HCT116 (cell line): ENCODE measurements around the gene SAPCD2. TPM values are rescaled to one million over a fixed set of nuclear protein-coding genes. Genes with fewer than 3 reads are reported as not detected.

ENCODE experiments used
- ATAC-seq: fragments of 200-7000 bp; cut with Tn5 transposase; 2 replicates; pipeline ENCODE4 v1.9.1; 2020; ENCODE audit warnings: mild to moderate bottlenecking, moderate library complexity
- BruUV-seq: library from RNA; stranded (reverse); fragments of 400-500 nt; replicated peaks from 2 replicates; lab custom pipeline; 2021; lab: Mats Ljungman, UMichigan
- CTCF ChIA-PET: fragments of 300-600 bp; sonication (Branson Sonifier 250); formaldehyde crosslinking; loops from one replicate; lab custom pipeline; 2021; ENCODE audit warnings: antibody characterized with exemption; lab: Charles Lee
- POLR2A ChIA-PET: fragments of 300-600, 350-600 bp; sonication (Branson Sonifier 250); formaldehyde crosslinking; loops from one replicate; lab custom pipeline; 2021; ENCODE audit warnings: antibody characterized with exemption; lab: Charles Lee
- RAD21 ChIA-PET, 2 experiments: fragments of 300-600 bp; sonication (Branson Sonifier 250); formaldehyde crosslinking; loops; one replicate each; lab custom pipeline; 2023; ENCODE audit warnings: low total read pairs in 2 of 2; ENCODE audit not compliant: uncharacterized antibody in 2 of 2, unreplicated experiment in 2 of 2, low non-redundant PET in 1 of 2; lab: Charles Lee
- DNase-seq: peaks from one replicate; pipeline ENCODE4 v3.0.0-alpha.2; 2010; ENCODE audit warnings: low read depth, low spot score
- H2AFZ ChIP-seq: fragments of 200-600 bp; shearing (Covaris generic), sonication (generic); 2 replicates; pipeline ENCODE4 v1.6.1; 2017; ENCODE audit warnings: low read depth, mixed run types, mixed read lengths, antibody characterized with exemption, low read length; ENCODE audit not compliant: poor library complexity, severe bottlenecking
- H3K27ac ChIP-seq: 2 replicates; pipeline ENCODE4 v1.5.1; 2012; ENCODE audit warnings: low read depth, low read length
- H3K27me3 ChIP-seq: fragments of 200-600 bp; sonication (generic); 2 replicates; pipeline ENCODE4 v1.6.1; 2016; ENCODE audit warnings: mixed run types, low read length, mixed read lengths; ENCODE audit not compliant: insufficient read depth
- H3K36me3 ChIP-seq, 2 experiments: fragments of 200-500 bp in 1 of 2; fragments of 200-600 bp in 1 of 2; sonication (Bioruptor generic) in 1 of 2; sonication (generic) in 1 of 2; 2 replicates each; pipeline versions ENCODE4 v1.5.1 to v1.6.1; 2014 to 2016; ENCODE audit warnings: low read length in 2 of 2, inconsistent platforms in 1 of 2, mixed read lengths in 1 of 2, mixed run types in 1 of 2; ENCODE audit not compliant: insufficient read depth in 2 of 2, control insufficient read depth in 1 of 2
- H3K4me1 ChIP-seq, 2 experiments: fragments of 200-600 bp in 1 of 2; sonication (generic) in 1 of 2; 2 replicates each; pipeline versions ENCODE4 v1.5.1 to v1.6.1; 2012 to 2017; ENCODE audit warnings: low read length in 2 of 2, inconsistent platforms in 1 of 2, mild to moderate bottlenecking in 1 of 2, mixed read lengths in 1 of 2, mixed run types in 1 of 2, moderate library complexity in 1 of 2; ENCODE audit not compliant: insufficient read depth in 2 of 2, control insufficient read depth in 1 of 2
- H3K4me2 ChIP-seq: fragments of 200-600 bp; sonication (generic); 2 replicates; pipeline ENCODE4 v1.6.1; 2017; ENCODE audit warnings: mixed run types, low read length, mixed read lengths
- H3K4me3 ChIP-seq, 2 experiments: fragments of 200-600 bp in 1 of 2; sonication (generic) in 1 of 2; replicated peaks in 1 of 2; 2 replicates each; pipeline ENCODE4 v1.5.1; 2011 to 2016; ENCODE audit warnings: low read length in 2 of 2, control low read depth in 1 of 2, low read depth in 1 of 2, mild to moderate bottlenecking in 1 of 2, mixed read lengths in 1 of 2, mixed run types in 1 of 2
- H3K79me2 ChIP-seq: fragments of 200-600 bp; sonication (generic); 2 replicates; pipeline ENCODE4 v1.6.1; 2017; ENCODE audit warnings: mild to moderate bottlenecking, mixed run types, low read length, moderate library complexity, mixed read lengths; ENCODE audit not compliant: insufficient read depth
- H3K9ac ChIP-seq: fragments of 200-600 bp; sonication (generic); 2 replicates; pipeline ENCODE4 v1.6.1; 2016; ENCODE audit warnings: low read length, mixed read lengths
- H3K9me2 ChIP-seq: fragments of 200-600 bp; sonication (generic), shearing (Covaris generic); 2 replicates; pipeline ENCODE4 v1.6.1; 2017; ENCODE audit warnings: mixed run types, mild to moderate bottlenecking, moderate library complexity; ENCODE audit not compliant: insufficient read depth
- H3K9me3 ChIP-seq, 2 experiments: fragments of 200-500 bp in 1 of 2; fragments of 200-600 bp in 1 of 2; sonication (Bioruptor generic) in 1 of 2; sonication (generic) in 1 of 2; 2 replicates each; pipeline ENCODE4 v1.6.1; 2014 to 2017; ENCODE audit warnings: low read length in 2 of 2, mixed read lengths in 2 of 2, inconsistent platforms in 1 of 2, low read depth in 1 of 2, mild to moderate bottlenecking in 1 of 2, mixed run types in 1 of 2, moderate library complexity in 1 of 2; ENCODE audit not compliant: control insufficient read depth in 1 of 2, insufficient read depth in 1 of 2
- H4K20me1 ChIP-seq: fragments of 200-600 bp; sonication (generic), shearing (Covaris generic); 2 replicates; pipeline ENCODE4 v1.6.1; 2017; ENCODE audit warnings: mixed run types, mild to moderate bottlenecking, moderate library complexity; ENCODE audit not compliant: insufficient read depth
- CTCF ChIP-seq, 3 experiments: fragments of 200-600 bp in 1 of 3; sonication (generic) in 1 of 3; IDR thresholded peaks in 2 of 3; conservative IDR thresholded peaks in 1 of 3; 2 replicates each; pipeline ENCODE4 v1.5.1; 2012 to 2017; ENCODE audit warnings: low read depth in 2 of 3, low read length in 2 of 3, antibody characterized with exemption in 1 of 3, borderline replicate concordance in 1 of 3, control low read depth in 1 of 3, mild to moderate bottlenecking in 1 of 3, mixed read lengths in 1 of 3, mixed run types in 1 of 3, moderate library complexity in 1 of 3; ENCODE audit not compliant: insufficient read depth in 1 of 3
- EGR1 ChIP-seq: IDR thresholded peaks from 2 replicates; pipeline ENCODE4 v1.6.1; 2012; ENCODE audit warnings: low read depth
- ELF1 ChIP-seq: IDR thresholded peaks from 2 replicates; pipeline ENCODE4 v1.6.1; 2012; ENCODE audit warnings: low read depth, borderline replicate concordance
- EZH2phosphoT487 ChIP-seq: fragments of 200-600 bp; IDR thresholded peaks from 2 replicates; pipeline ENCODE4 v1.6.1; 2018; ENCODE audit warnings: antibody characterized with exemption, borderline replicate concordance
- POLR2AphosphoS5 ChIP-seq: IDR thresholded peaks from 2 replicates; pipeline ENCODE4 v1.6.1; 2011; ENCODE audit warnings: mild to moderate bottlenecking, low read depth, low read length, moderate library complexity
- SRF ChIP-seq: IDR thresholded peaks from 2 replicates; pipeline ENCODE4 v1.6.1; 2012; ENCODE audit warnings: low read depth
- YY1 ChIP-seq: IDR thresholded peaks from 2 replicates; pipeline ENCODE4 v1.6.1; 2011; ENCODE audit warnings: low read length, low read depth, moderate library complexity, mild to moderate bottlenecking; ENCODE audit not compliant: insufficient replicate concordance; ENCODE audit errors: extremely low read depth
- ZFX ChIP-seq: fragments of 450-650 bp; IDR thresholded peaks from 2 replicates; pipeline ENCODE4 v1.6.1; 2017
- ZNF274 ChIP-seq: fragments of 200-500 bp; sonication (Bioruptor generic); IDR thresholded peaks from 2 replicates; pipeline ENCODE4 v1.6.1; 2014; ENCODE audit warnings: mild to moderate bottlenecking, low read depth, low read length, inconsistent platforms
- intact Hi-C: fragments of 100-400 bp; cut with micrococcal nuclease; formaldehyde crosslinking; loops from 2 replicates; pipeline ENCODE4 v1.10.0; 2022
- total RNA-seq: library from RNA; stranded (reverse); gene quantifications from one replicate; pipeline ENCODE4 v1.2.1, GENCODE V29; 2021; ENCODE audit not compliant: unreplicated experiment

The SAPCD2 gene
- total RNA-seq, 1 experiment from 2014 or later, result 71.7 TPM

GRCh38 chr9:137046088-137046787, 24.1 kb downstream of the SAPCD2 start, which contains the start of gene NPDC1:
TSS of gene NPDC1 (minus strand) at chr9:137046177. CDS start at chr9:137045989, 188 bp downstream.
- H3K4me2 ChIP-seq, result peak within 1 kb of the TSS; percentile 97
- H3K9me3 ChIP-seq, result no peaks in the 10 kb centered on the region
- H3K36me3 ChIP-seq, result no peaks in the 10 kb centered on the region
- peak within 1 kb of the TSS; percentile 77 for H3K27ac ChIP-seq
- no peaks in the 10 kb centered on the region for H4K20me1 ChIP-seq
- H3K4me3 ChIP-seq, result peak within 1 kb of the TSS; percentile 55 to 90
- ChIA-PET POLR2A (interaction anchor here (1.0 kb wide), 1 partner anchor 195 kb away, joined by 3 read pairs; the partner anchor contains the start of gene TUBB4B), CTCF (interaction anchor here (0.8 to 2.4 kb wide), 27 partner anchors 8 to 259 kb away, joined by 3 to 57 read pairs (median 6); partner anchors contain the start of genes ABCA2, AJM1, CYSRT1 and MAN1B1), RAD21 (interaction anchor here (0.6 to 1.1 kb wide), 6 partner anchors 11 to 181 kb away, joined by 3 to 5 read pairs (median 4); partner anchors contain the start of genes FUT7 (in 1 of the 2), RNF224 (in 1 of the 2) and SAPCD2 (in 1 of the 2))
- peak within 1 kb of the TSS; percentile 74 for H3K9ac ChIP-seq
- intact Hi-C loops, result loop anchor here (1.0 to 5.0 kb wide), 3 partner anchors 21 to 259 kb away; partner anchors contain the start of genes CYSRT1 and RNF224
- peaks cover 24% of the 10 kb centered on the region; the same call in 1 of the 2 replicates for H3K79me2 ChIP-seq
- H2AFZ ChIP-seq, result peak within 1 kb of the TSS; percentile 85
- H3K9me2 ChIP-seq, result no peaks in the 10 kb centered on the region
- TF ChIP-seq ZNF274, result no peak
- TF ChIP-seq CTCF (IDR thresholded peaks at IDR 0.05 in 2 of 3, conservative IDR thresholded peaks at IDR 0.05 in 1 of 3; ENCODE audit: borderline replicate concordance in 1 of 3, insufficient read depth in 1 of 3, low read depth in 2 of 3, low read length in 2 of 3), result peak in 2 of 3 experiments; percentile 82 to 86; a peak in 4 of 6 replicates
- peak; percentile 44 for TF ChIP-seq YY1
- TF ChIP-seq POLR2AphosphoS5, result peak; percentile 71
- TF ChIP-seq EZH2phosphoT487, result no peak
- no peak for TF ChIP-seq SRF
- TF ChIP-seq ZFX, result 0 out of 2 replicates have a peak, but pooled peaks have one; percentile 3
- no peak for TF ChIP-seq EGR1
- TF ChIP-seq ELF1, result no peak
- BruUV-seq, result no TSS peak
- peaks cover 12 to 26% of the 10 kb centered on the region in 2 experiments for H3K4me1 ChIP-seq
- DNase-seq, result peak; percentile 68
- ATAC-seq, result peak; percentile 73
- H3K27me3 ChIP-seq, result no peaks in the 10 kb centered on the region
